ENCODE measurements around the gene VPS37C.

GRCh38 chr11:61124574-61125309 is 36.5 kb downstream of the VPS37C start:
- TF ChIP-seq CTCF (IDR thresholded peaks at IDR 0.05; ENCODE audit: low read length) (no peak), EZH2 (optimal IDR thresholded peaks at IDR 0.05; ENCODE audit: low read depth, low read length) (no peak), EZH2phosphoT487 (IDR thresholded peaks at IDR 0.05; ENCODE audit: low read length) (no peak)
